B cell (primary cell): ENCODE data around the gene DYNLT4. TPM values are rescaled to one million over a fixed set of nuclear protein-coding genes. Genes with fewer than 3 reads are reported as not detected.

ENCODE experiments used
- ATAC-seq: fragments of 200-7000 bp; cut with Tn5 transposase; one replicate; pipeline ENCODE4 v1.10.0; 2021; ENCODE audit warnings: low read depth, mild to moderate bottlenecking, moderate number of reproducible peaks, moderate library complexity
- CTCF ChIA-PET: fragments of 350-600 bp; sonication (Branson Sonifier 250); formaldehyde crosslinking; loops from one replicate; lab custom pipeline; 2021; ENCODE audit warnings: antibody characterized with exemption, inconsistent platforms; lab: Charles Lee
- POLR2A ChIA-PET: fragments of 350-600 bp; sonication (Branson Sonifier 250); formaldehyde crosslinking; loops from one replicate; lab custom pipeline; 2021; ENCODE audit warnings: antibody characterized with exemption; lab: Charles Lee
- DNase-seq: peaks from one replicate; pipeline ENCODE4 v3.0.0; 2013
- H2AFZ ChIP-seq: 2 replicates; pipeline ENCODE4 v1.6.1; 2012; ENCODE audit warnings: mild to moderate bottlenecking, low read depth, low read length; ENCODE audit not compliant: insufficient read depth, poor library complexity, severe bottlenecking
- H3K27ac ChIP-seq, 2 donors: 1 replicate in 1 of 2; 2 replicates in 1 of 2; pipeline ENCODE4 v1.5.1; 2012 to 2013; ENCODE audit warnings: low read length in 2 of 2, mild to moderate bottlenecking in 2 of 2, moderate library complexity in 1 of 2
- H3K27me3 ChIP-seq, 4 experiments: fragments of 200-600 bp in 1 of 4; sonication (generic) in 1 of 4; replicated peaks in 1 of 4; 1 replicate in 2 of 4; 2 replicates in 2 of 4; pipeline versions ENCODE4 v1.6.1 to v1.7.0; 2013 to 2016; ENCODE audit warnings: low read length in 3 of 4, mild to moderate bottlenecking in 2 of 4, mixed read lengths in 1 of 4, moderate library complexity in 1 of 4; ENCODE audit not compliant: insufficient read depth in 4 of 4, control insufficient read depth in 3 of 4; ENCODE audit errors: control extremely low read depth in 1 of 4
- H3K36me3 ChIP-seq, 2 experiments: replicated peaks in 1 of 2; 1 replicate in 1 of 2; 2 replicates in 1 of 2; pipeline versions ENCODE4 v1.6.1 to v1.7.1; 2013; ENCODE audit warnings: low read length in 1 of 2; ENCODE audit not compliant: insufficient read depth in 2 of 2, control insufficient read depth in 1 of 2; ENCODE audit errors: control extremely low read depth in 1 of 2, extremely low read depth in 1 of 2
- H3K4me1 ChIP-seq, 2 donors: fragments of 200-600 bp in 1 of 2; sonication (generic) in 1 of 2; 1 replicate in 1 of 2; 2 replicates in 1 of 2; pipeline versions ENCODE4 v1.5.1 to v1.6.1; 2013 to 2017; ENCODE audit warnings: low read length in 2 of 2; ENCODE audit not compliant: control insufficient read depth in 2 of 2, insufficient read depth in 2 of 2
- H3K4me2 ChIP-seq: replicated peaks from 2 replicates; pipeline ENCODE3; 2012; ENCODE audit warnings: mild to moderate bottlenecking, low read depth, low read length; ENCODE audit not compliant: poor library complexity, severe bottlenecking
- H3K4me3 ChIP-seq, 5 experiments: fragments of 200-600 bp in 1 of 5; sonication (generic) in 1 of 5; 1 replicate in 3 of 5; 2 replicates in 2 of 5; pipeline versions ENCODE4 v1.5.1 to v1.7.0; 2011 to 2016; ENCODE audit warnings: low read length in 4 of 5, mild to moderate bottlenecking in 4 of 5, low read depth in 2 of 5, control low read depth in 1 of 5, moderate library complexity in 1 of 5; ENCODE audit not compliant: insufficient read depth in 1 of 5; ENCODE audit errors: control extremely low read depth in 1 of 5, extremely low read depth in 1 of 5
- H3K79me2 ChIP-seq: fragments of 200-600 bp; sonication (generic); one replicate; pipeline ENCODE4 v1.6.0; 2016; ENCODE audit warnings: low read length; ENCODE audit not compliant: control insufficient read depth, insufficient read depth
- H3K9ac ChIP-seq: fragments of 200-600 bp; sonication (generic); 2 replicates; pipeline ENCODE4 v1.6.1; 2017; ENCODE audit warnings: mild to moderate bottlenecking, low read length, moderate library complexity
- H3K9me3 ChIP-seq, 3 donors: one replicate each; pipeline versions ENCODE4 v1.6.1 to v1.7.1; 2013; ENCODE audit warnings: low read length in 2 of 3; ENCODE audit not compliant: control insufficient read depth in 2 of 3, insufficient read depth in 1 of 3; ENCODE audit errors: control extremely low read depth in 1 of 3
- H4K20me1 ChIP-seq: 2 replicates; pipeline ENCODE4 v1.6.0; 2012; ENCODE audit warnings: mild to moderate bottlenecking, low read length; ENCODE audit not compliant: insufficient read depth, control insufficient read depth, poor library complexity, severe bottlenecking
- H3K27ac Mint-ChIP-seq: one replicate; pipeline ENCODE4 v1.8.0; 2021; ENCODE audit warnings: mixed read lengths
- H3K27me3 Mint-ChIP-seq: one replicate; pipeline ENCODE4 v1.8.0; 2021; ENCODE audit warnings: mixed read lengths
- H3K4me1 Mint-ChIP-seq: one replicate; pipeline ENCODE4 v1.8.0; 2021; ENCODE audit warnings: mixed read lengths
- H3K4me3 Mint-ChIP-seq: one replicate; pipeline ENCODE4 v1.8.0; 2021; ENCODE audit warnings: mixed read lengths
- H3K9me3 Mint-ChIP-seq: one replicate; pipeline ENCODE4 v1.8.0; 2022; ENCODE audit warnings: mixed read lengths; ENCODE audit not compliant: insufficient read depth
- EZH2 ChIP-seq: IDR thresholded peaks from 2 replicates; pipeline ENCODE4 v1.6.1; 2012; ENCODE audit warnings: borderline replicate concordance, low read depth, mild to moderate bottlenecking, moderate library complexity, low read length; ENCODE audit not compliant: insufficient read depth, poor library complexity, severe bottlenecking
- WGBS: methylation state at CpG from one replicate; pipeline ENCODE4 v1.1.5; 2013; ENCODE audit warnings: missing lambda C conversion rate; ENCODE audit not compliant: insufficient coverage; 5-methylcytosine and 5-hydroxymethylcytosine counted together
- intact Hi-C: fragments of 100-400 bp; cut with micrococcal nuclease; formaldehyde crosslinking; loops from one replicate; pipeline ENCODE4 v1.10.0; 2022
- polyA plus RNA-seq: library from polyadenylated mRNA; depleted of rRNA; stranded (reverse); fragments of >200 nt; gene quantifications from 2 replicates; pipeline ENCODE4 v1.2.3, GENCODE V29; 2012
- total RNA-seq, 2 donors: library from RNA; stranded (reverse); fragments of 120-200 nt in 1 of 2; gene quantifications; 1 replicate in 1 of 2; 2 replicates in 1 of 2; pipeline versions ENCODE4 v1.2.3 to v1.2.4, GENCODE V29; 2013 to 2022
- TF ChIP-seq, protein P1 (sequence below): fragments of 200-600 bp; IDR thresholded peaks from one replicate; pipeline ENCODE4 v1.8.0; 2022; ENCODE audit warnings: antibody characterized with exemption, mild to moderate bottlenecking

DYNLT4 gene
- total and polyA plus RNA-seq, 2 donors (not counting 1 experiment from before 2014, with no cell fraction given), result 0.19 to 0.39 TPM

DNA sequence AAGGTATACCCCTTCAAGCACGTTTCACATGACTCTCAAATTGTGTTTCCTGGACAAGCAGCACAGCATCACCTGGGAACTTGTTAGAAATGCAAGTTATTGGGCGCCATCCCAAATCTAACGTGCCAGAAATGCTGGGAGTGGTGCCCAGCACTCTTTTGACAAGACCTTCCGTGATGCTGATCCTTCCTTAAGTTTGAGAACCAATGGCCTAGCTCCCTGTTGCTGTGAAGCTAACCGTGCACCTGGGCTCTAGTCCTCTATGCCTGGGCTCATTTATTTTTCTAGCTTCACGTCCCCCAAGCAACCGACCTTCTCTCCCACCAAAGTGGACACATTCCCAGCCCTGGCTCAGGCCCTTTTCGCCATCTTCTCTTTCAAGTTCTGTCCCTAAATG lies 23.5 kb downstream of the DYNLT4 start:
- Histone ChIP-seq H3K27me3 (no peaks in the 10 kb centered on the region), H3K4me2 (peak overlapping the region; percentile 90), H3K36me3 (peaks cover 0 to 25% of the 10 kb centered on the region in 2 experiments), H3K79me2 (no peaks in the 10 kb centered on the region), H3K4me1 (peaks cover 25 to 34% of the 10 kb centered on the region in 2 donors), H3K4me3 (peak overlapping the region in 4 of 5 experiments; percentile 38 to 69 (median 56)), H3K9ac (peak overlapping the region; percentile 64), H2AFZ (peak overlapping the region; percentile 85), H3K27ac (peak overlapping the region; percentile 40 to 58), H4K20me1 (peaks cover 10% of the 10 kb centered on the region), H3K9me3 (no peaks in the 10 kb centered on the region)
- H3K27me3 Mint-ChIP-seq, result no peaks in the 10 kb centered on the region
- H3K27ac Mint-ChIP-seq, result peak overlapping the region; percentile 83
- ATAC-seq (no peak), DNase-seq (no peak)
- TF ChIP-seq, protein P1, sequence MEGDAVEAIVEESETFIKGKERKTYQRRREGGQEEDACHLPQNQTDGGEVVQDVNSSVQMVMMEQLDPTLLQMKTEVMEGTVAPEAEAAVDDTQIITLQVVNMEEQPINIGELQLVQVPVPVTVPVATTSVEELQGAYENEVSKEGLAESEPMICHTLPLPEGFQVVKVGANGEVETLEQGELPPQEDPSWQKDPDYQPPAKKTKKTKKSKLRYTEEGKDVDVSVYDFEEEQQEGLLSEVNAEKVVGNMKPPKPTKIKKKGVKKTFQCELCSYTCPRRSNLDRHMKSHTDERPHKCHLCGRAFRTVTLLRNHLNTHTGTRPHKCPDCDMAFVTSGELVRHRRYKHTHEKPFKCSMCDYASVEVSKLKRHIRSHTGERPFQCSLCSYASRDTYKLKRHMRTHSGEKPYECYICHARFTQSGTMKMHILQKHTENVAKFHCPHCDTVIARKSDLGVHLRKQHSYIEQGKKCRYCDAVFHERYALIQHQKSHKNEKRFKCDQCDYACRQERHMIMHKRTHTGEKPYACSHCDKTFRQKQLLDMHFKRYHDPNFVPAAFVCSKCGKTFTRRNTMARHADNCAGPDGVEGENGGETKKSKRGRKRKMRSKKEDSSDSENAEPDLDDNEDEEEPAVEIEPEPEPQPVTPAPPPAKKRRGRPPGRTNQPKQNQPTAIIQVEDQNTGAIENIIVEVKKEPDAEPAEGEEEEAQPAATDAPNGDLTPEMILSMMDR, result no peak
- POLR2A ChIA-PET, result interaction anchor here (0.6 to 3.1 kb wide), 7 partner anchors 8 to 227 kb away, joined by 3 to 25 read pairs (median 4); partner anchors contain the start of genes HECTD3 and RPS8
- peaks cover 36% of the 10 kb centered on the region for H3K4me1 Mint-ChIP-seq
- CTCF ChIA-PET, result interaction anchor here (0.9 to 5.5 kb wide), 10 partner anchors 8 to 228 kb away, joined by 3 to 44 read pairs (median 8); partner anchors contain the start of genes HECTD3, PLK3, RNU5D-1 and RPS8
- intact Hi-C loops, result no loop called here
- H3K4me3 Mint-ChIP-seq, result peak overlapping the region; percentile 82
- WGBS, result 57% methylated on average over 8 of the region's 8 CpGs
- H3K9me3 Mint-ChIP-seq, result no peaks in the 10 kb centered on the region

DNA sequence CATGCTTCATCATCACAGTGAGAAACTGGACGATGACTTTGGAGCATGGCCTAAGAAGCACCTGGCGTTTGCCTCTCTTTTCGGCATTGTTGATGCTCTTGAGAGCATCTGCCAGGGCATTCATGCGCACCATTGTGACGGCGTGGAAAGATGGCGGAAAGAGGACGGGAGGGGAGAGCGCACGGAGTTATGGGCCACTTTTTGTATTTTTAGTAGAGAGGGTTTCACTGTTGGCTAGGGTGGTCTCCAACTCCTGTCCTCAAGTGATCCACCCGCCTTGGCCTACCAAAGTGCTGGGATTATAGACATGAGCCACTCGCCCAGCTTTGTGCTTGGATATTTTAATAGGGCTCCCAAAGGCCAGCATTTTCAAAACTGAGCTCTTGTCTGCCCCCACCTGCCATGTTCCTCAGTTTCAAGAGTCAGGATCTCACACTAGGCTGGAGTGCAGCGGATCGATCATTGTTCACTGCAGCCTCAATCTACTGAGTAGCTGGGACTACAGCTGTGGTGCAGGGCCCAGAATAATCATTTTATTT lies 26.5 kb downstream of the DYNLT4 start:
- Mint-ChIP-seq H3K4me3 (no peak overlapping the region), H3K27ac (no peak overlapping the region), H3K27me3 (no peaks in the 10 kb centered on the region), H3K4me1 (peaks cover 51% of the 10 kb centered on the region), H3K9me3 (no peaks in the 10 kb centered on the region)
- TF ChIP-seq, protein P1, result no peak
- TF ChIP-seq EZH2, result no peak
- Histone ChIP-seq H3K79me2 (no peaks in the 10 kb centered on the region), H3K27me3 (no peaks in the 10 kb centered on the region), H3K9me3 (no peaks in the 10 kb centered on the region), H3K4me1 (peaks cover 35 to 46% of the 10 kb centered on the region in 2 donors), H3K36me3 (peaks cover 0 to 54% of the 10 kb centered on the region in 2 experiments), H2AFZ (no peak overlapping the region), H3K4me2 (no peak overlapping the region), H3K4me3 (no peak overlapping the region), H3K9ac (no peak overlapping the region), H4K20me1 (peaks cover 38% of the 10 kb centered on the region), H3K27ac (no peak overlapping the region)
- ChIA-PET CTCF (interaction anchor here (0.5 to 0.8 kb wide), 2 partner anchors 9 to 180 kb away, joined by 3 to 4 read pairs; no protein-coding TSS in a partner anchor), POLR2A (interaction anchor here (0.7 kb wide), 1 partner anchor 17 kb away, joined by 3 read pairs; no protein-coding TSS in a partner anchor)
- 94% methylated on average over 14 of the region's 14 CpGs for WGBS
- DNase-seq, result no peak
- no peak for ATAC-seq
- intact Hi-C loops, result no loop called here
